SU-DHL-6 (cell line): ENCODE results near the gene HOXA11.

Experiments
- H2AFZ ChIP-seq: fragments of 200-600 bp; sonication (generic); 2 replicates; pipeline ENCODE4 v1.6.1; 2014; ENCODE audit warnings: low read depth, mild to moderate bottlenecking, moderate library complexity, mixed read lengths, antibody characterized with exemption, low read length; ENCODE audit not compliant: severe bottlenecking
- H3F3A ChIP-seq: fragments of 200-600 bp; shearing (Covaris generic); 2 replicates; pipeline ENCODE4 v1.6.0; 2016; ENCODE audit warnings: antibody characterized with exemption, mild to moderate bottlenecking; ENCODE audit not compliant: insufficient read depth
- H3K27ac ChIP-seq: fragments of 200-600 bp; sonication (generic); 2 replicates; pipeline ENCODE4 v1.5.1; 2016; ENCODE audit warnings: low read depth, mild to moderate bottlenecking, low read length, moderate library complexity, mixed read lengths
- H3K27me3 ChIP-seq: fragments of 200-600 bp; sonication (generic), shearing (Covaris generic); 2 replicates; pipeline ENCODE4 v1.6.0; 2014; ENCODE audit warnings: mild to moderate bottlenecking, low read length
- H3K36me3 ChIP-seq: fragments of 200-600 bp; sonication (generic); 2 replicates; pipeline ENCODE4 v1.6.1; 2014; ENCODE audit warnings: mild to moderate bottlenecking, low read length, mixed read lengths
- H3K4me2 ChIP-seq: fragments of 300-600, 200-600 bp; shearing (Covaris generic), sonication (generic); 2 replicates; pipeline ENCODE4 v1.6.0; 2014; ENCODE audit warnings: low read length, low read depth, mild to moderate bottlenecking; ENCODE audit not compliant: poor library complexity, severe bottlenecking
- H3K4me3 ChIP-seq: fragments of 200-600 bp; sonication (generic); 2 replicates; pipeline ENCODE4 v1.5.1; 2014; ENCODE audit warnings: antibody characterized with exemption, low read length, mild to moderate bottlenecking, mixed read lengths; ENCODE audit not compliant: insufficient read depth, poor library complexity, severe bottlenecking
- H3K79me2 ChIP-seq: fragments of 200-600 bp; sonication (generic); 2 replicates; pipeline ENCODE4 v1.6.1; 2014; ENCODE audit warnings: mild to moderate bottlenecking, low read length, moderate library complexity; ENCODE audit not compliant: insufficient read depth
- H3K9ac ChIP-seq: fragments of 200-600 bp; sonication (generic); 2 replicates; pipeline ENCODE4 v1.7.0; 2014; ENCODE audit warnings: mild to moderate bottlenecking, low read length
- H3K9me2 ChIP-seq: fragments of 200-600 bp; sonication (generic); replicated peaks from 2 replicates; pipeline ENCODE4 v1.6.1; 2014; ENCODE audit warnings: low read length; ENCODE audit not compliant: insufficient read depth
- H3K9me3 ChIP-seq: fragments of 200-600 bp; sonication (generic); 2 replicates; pipeline ENCODE4 v1.6.1; 2014; ENCODE audit warnings: low read length, mixed read lengths; ENCODE audit not compliant: insufficient read depth
- H4K20me1 ChIP-seq: fragments of 200-600 bp; sonication (generic); 2 replicates; pipeline ENCODE4 v1.6.1; 2014; ENCODE audit warnings: low read depth, mild to moderate bottlenecking, antibody characterized with exemption, low read length, moderate library complexity, mixed read lengths
- EZH2phosphoT487 ChIP-seq: fragments of 200-600 bp; sonication (generic), shearing (Covaris generic); conservative IDR thresholded peaks from 2 replicates; pipeline ENCODE4 v1.6.1; 2018; ENCODE audit warnings: mild to moderate bottlenecking, antibody characterized with exemption, low read length, moderate library complexity, mixed read lengths
- TF ChIP-seq, protein P1 (sequence below): fragments of 200-600 bp; sonication (generic); IDR thresholded peaks from one replicate; pipeline ENCODE4 v1.5.1; 2017; ENCODE audit warnings: antibody characterized with exemption, mild to moderate bottlenecking, low read length, moderate library complexity; ENCODE audit not compliant: insufficient read depth, poor library complexity, severe bottlenecking

The HOXA11 gene

DNA sequence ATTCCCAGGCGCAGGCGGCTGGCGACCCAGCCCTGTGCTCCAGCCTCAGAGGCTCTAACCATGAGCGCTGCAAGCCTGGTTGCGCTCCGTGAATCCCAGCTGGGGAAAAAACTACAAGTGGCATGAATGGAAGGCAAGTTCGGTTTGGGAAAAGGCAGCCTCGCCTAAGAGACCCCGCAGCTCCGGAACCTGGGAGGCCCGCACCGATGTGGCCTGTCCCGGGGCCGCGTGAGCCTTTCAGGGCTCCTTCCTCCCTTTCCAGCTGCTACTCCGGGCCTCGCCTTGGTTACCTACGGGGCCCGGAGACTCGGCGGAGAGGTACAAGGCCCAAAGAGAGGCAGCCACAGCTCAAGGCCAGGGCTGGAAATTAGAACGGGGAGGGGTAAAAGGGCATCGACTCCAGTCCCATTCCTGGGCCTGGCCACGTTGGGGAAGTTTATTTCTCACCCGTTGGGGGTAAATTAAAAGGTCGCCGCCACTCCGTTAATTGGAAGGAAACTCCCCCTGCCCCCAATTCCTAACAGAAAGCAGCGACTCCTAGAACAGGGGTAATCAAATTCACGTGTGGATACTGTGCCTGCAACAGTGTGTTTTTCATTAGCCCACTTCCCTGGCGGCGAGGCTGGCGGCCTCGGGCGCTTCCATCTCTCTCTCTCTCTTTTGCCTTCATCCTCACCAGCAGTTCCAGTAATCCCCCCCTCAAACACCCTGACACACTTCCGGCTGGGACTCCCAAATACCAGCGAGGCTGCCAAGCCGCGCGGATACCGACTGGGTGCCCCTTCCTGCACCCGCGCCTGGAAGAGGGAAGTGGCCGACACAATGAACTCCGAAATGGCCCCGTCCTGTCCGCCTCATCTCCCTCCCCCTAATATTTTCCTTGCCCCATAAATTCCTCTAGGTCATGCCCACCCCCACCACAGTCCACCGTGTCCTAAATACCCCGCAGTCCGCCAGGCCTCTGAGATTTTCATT, 18.2 kb downstream of the HOXA11 start:
- Histone ChIP-seq H3K9me3 (no peaks in the 10 kb centered on the region), H3K4me2 (no peak overlapping the region), H3K9me2 (no peaks in the 10 kb centered on the region), H2AFZ (no peak overlapping the region), H3K36me3 (no peaks in the 10 kb centered on the region), H3K27ac (no peak overlapping the region), H3K27me3 (no peaks in the 10 kb centered on the region), H4K20me1 (no peaks in the 10 kb centered on the region), H3K4me3 (no peak overlapping the region), H3K9ac (no peak overlapping the region), H3F3A (peaks cover 6% of the 10 kb centered on the region; the same call in 1 of the 2 replicates), H3K79me2 (no peaks in the 10 kb centered on the region)
- TF ChIP-seq EZH2phosphoT487 = no peak
- TF ChIP-seq, protein P1, sequence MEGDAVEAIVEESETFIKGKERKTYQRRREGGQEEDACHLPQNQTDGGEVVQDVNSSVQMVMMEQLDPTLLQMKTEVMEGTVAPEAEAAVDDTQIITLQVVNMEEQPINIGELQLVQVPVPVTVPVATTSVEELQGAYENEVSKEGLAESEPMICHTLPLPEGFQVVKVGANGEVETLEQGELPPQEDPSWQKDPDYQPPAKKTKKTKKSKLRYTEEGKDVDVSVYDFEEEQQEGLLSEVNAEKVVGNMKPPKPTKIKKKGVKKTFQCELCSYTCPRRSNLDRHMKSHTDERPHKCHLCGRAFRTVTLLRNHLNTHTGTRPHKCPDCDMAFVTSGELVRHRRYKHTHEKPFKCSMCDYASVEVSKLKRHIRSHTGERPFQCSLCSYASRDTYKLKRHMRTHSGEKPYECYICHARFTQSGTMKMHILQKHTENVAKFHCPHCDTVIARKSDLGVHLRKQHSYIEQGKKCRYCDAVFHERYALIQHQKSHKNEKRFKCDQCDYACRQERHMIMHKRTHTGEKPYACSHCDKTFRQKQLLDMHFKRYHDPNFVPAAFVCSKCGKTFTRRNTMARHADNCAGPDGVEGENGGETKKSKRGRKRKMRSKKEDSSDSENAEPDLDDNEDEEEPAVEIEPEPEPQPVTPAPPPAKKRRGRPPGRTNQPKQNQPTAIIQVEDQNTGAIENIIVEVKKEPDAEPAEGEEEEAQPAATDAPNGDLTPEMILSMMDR = no peak

DNA sequence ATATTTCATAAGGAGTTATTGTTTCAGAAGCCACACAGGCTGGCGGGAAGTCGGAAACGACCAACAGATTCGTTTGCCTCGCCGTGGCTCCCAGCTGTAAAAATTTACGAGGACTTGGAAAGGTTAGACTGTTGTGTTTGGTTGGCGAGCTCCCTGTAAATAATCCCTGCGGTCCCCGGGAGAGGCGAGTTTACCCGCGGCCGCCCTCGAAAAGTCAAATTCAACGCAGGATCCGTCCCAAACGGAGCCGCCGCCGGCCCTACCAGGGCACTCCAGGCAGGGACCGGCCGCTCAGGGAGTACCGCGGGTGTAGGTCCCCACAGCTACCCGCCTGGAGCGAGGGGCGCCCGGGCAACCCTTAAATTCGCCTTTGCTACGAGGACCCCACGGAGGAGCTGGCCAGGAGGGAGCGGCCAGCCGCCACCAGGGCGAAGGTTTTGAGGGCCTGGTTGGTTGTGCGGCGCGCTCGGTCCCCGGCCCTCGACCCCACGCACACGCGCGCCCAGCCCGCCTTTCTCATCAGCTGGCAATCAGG, 19.0 kb downstream of the HOXA11 start:
- no peak overlapping the region for H3K4me2 ChIP-seq
- H2AFZ ChIP-seq = no peak overlapping the region
- no peaks in the 10 kb centered on the region for H3K9me3 ChIP-seq
- H3K9me2 ChIP-seq = no peaks in the 10 kb centered on the region
- H3K27me3 ChIP-seq = no peaks in the 10 kb centered on the region
- H3K27ac ChIP-seq = no peak overlapping the region
- H3F3A ChIP-seq = peaks cover 6% of the 10 kb centered on the region; the same call in 1 of the 2 replicates
- no peak for TF ChIP-seq EZH2phosphoT487
- TF ChIP-seq, protein P1 = no peak
- no peaks in the 10 kb centered on the region for H4K20me1 ChIP-seq
- H3K4me3 ChIP-seq = no peak overlapping the region
- no peaks in the 10 kb centered on the region for H3K79me2 ChIP-seq
- H3K9ac ChIP-seq = no peak overlapping the region
- H3K36me3 ChIP-seq = no peaks in the 10 kb centered on the region

- Histone ChIP-seq H3K9me3 (no peaks in the 10 kb centered on the region), H3K79me2 (no peaks in the 10 kb centered on the region), H2AFZ (no peak within 1 kb of the TSS), H3K4me2 (no peak within 1 kb of the TSS), H3K27ac (no peak within 1 kb of the TSS), H3F3A (peaks cover 6% of the 10 kb centered on the region; the same call in 1 of the 2 replicates), H3K9ac (no peak within 1 kb of the TSS), H4K20me1 (no peaks in the 10 kb centered on the region), H3K9me2 (no peaks in the 10 kb centered on the region), H3K36me3 (no peaks in the 10 kb centered on the region), H3K27me3 (no peaks in the 10 kb centered on the region), H3K4me3 (no peak within 1 kb of the TSS)
- TF ChIP-seq, protein P1 = no peak
- TF ChIP-seq EZH2phosphoT487 = no peak
Measured at GRCh38 chr7:27165089-27165995, 19.7 kb downstream of the HOXA11 start, which contains the start of gene HOXA9. HOXA9 (minus strand) TSS chr7:27165537; CDS start chr7:27165457, 80 bp downstream.
